HepG2 (cell line): Measurements from ENCODE around the gene ARL8A. TPM values are rescaled to one million over a fixed set of nuclear protein-coding genes. Genes with fewer than 3 reads are reported as not detected.
A peak's percentile ranks its signal among the peaks of the same experiment; 100 is the strongest.

Experiments
- ATAC-seq: fragments of 200-7000 bp; cut with Tn5 transposase; 3 replicates; pipeline ENCODE4 v1.9.1; 2020; ENCODE audit warnings: mild to moderate bottlenecking, moderate library complexity
- BruUV-seq: library from RNA; stranded (reverse); fragments of 400-500 nt; replicated peaks from 2 replicates; lab custom pipeline; 2021; lab: Mats Ljungman, UMichigan
- CTCF ChIA-PET: fragments of 300-600 bp; formaldehyde crosslinking; extraction: SDS; loops from one replicate; lab custom pipeline; 2021; ENCODE audit warnings: low total read pairs, inconsistent platforms, low intra/inter-chr PET ratio; lab: Yijun Ruan, JAX
- POLR2A ChIA-PET: fragments of 350-600 bp; sonication (Branson Sonifier 250); formaldehyde crosslinking; loops from one replicate; lab custom pipeline; 2020; ENCODE audit warnings: antibody characterized with exemption, inconsistent platforms; lab: Yijun Ruan, JAX
- DNase-seq: peaks from one replicate; pipeline ENCODE4 v3.0.0-alpha.2; 2015; ENCODE audit warnings: low spot score
- FAIRE-seq: peaks from 3 replicates; lab custom pipeline; 2011; peaks lifted over from hg19 to GRCh38; lab: Jason Lieb, UNC
- H2AFZ ChIP-seq: one replicate; pipeline ENCODE4 v1.6.1; 2011; ENCODE audit warnings: low read length, inconsistent platforms
- H3K27ac ChIP-seq: fragments of 300-600 bp; 3 replicates; pipeline ENCODE4 v1.8.0; 2011; ENCODE audit warnings: mixed run types, mild to moderate bottlenecking, mixed read lengths, low read length, inconsistent platforms; ENCODE audit not compliant: insufficient read depth; ENCODE audit errors: extremely low read length
- H3K27me3 ChIP-seq, 2 experiments: fragments of 200-600 bp in 1 of 2; 2 replicates in 1 of 2; 3 replicates in 1 of 2; pipeline versions ENCODE4 v1.6.0 to v1.8.0; 2011; ENCODE audit warnings: low read length in 2 of 2, mild to moderate bottlenecking in 2 of 2, moderate library complexity in 2 of 2, inconsistent platforms in 1 of 2; ENCODE audit not compliant: insufficient read depth in 2 of 2, control insufficient read depth in 1 of 2
- H3K36me3 ChIP-seq, 2 experiments: fragments of 200-600 bp in 1 of 2; replicated peaks in 1 of 2; 2 replicates in 1 of 2; 3 replicates in 1 of 2; pipeline versions ENCODE4 v1.5.1 to v1.8.0; 2011; ENCODE audit warnings: low read length in 2 of 2, inconsistent platforms in 1 of 2; ENCODE audit not compliant: insufficient read depth in 2 of 2, control insufficient read depth in 1 of 2
- H3K4me1 ChIP-seq: 2 replicates; pipeline ENCODE4 v1.5.1; 2012; ENCODE audit warnings: low read length, inconsistent platforms; ENCODE audit not compliant: insufficient read depth
- H3K4me2 ChIP-seq: 2 replicates; pipeline ENCODE4 v1.6.0; 2011; ENCODE audit warnings: low read depth, low read length, inconsistent platforms
- H3K4me3 ChIP-seq, 3 experiments: fragments of 200-600 bp in 1 of 3; sonication (generic), shearing (Covaris generic) in 1 of 3; replicated peaks in 1 of 3; 2 replicates each; pipeline ENCODE4 v1.5.1; 2011 to 2016; ENCODE audit warnings: low read length in 3 of 3, inconsistent platforms in 2 of 3, low read depth in 2 of 3, mild to moderate bottlenecking in 2 of 3, control low read depth in 1 of 3, mixed read lengths in 1 of 3; ENCODE audit not compliant: insufficient read depth in 1 of 3
- H3K79me2 ChIP-seq: one replicate; pipeline ENCODE4 v1.6.1; 2011; ENCODE audit warnings: low read length, inconsistent platforms; ENCODE audit not compliant: insufficient read depth
- H3K9ac ChIP-seq: 2 replicates; pipeline ENCODE4 v1.6.0; 2011; ENCODE audit warnings: mild to moderate bottlenecking, low read depth, low read length, inconsistent platforms; ENCODE audit not compliant: insufficient read depth
- H3K9me3 ChIP-seq: 2 replicates; pipeline ENCODE4 v1.5.1; 2012; ENCODE audit warnings: mild to moderate bottlenecking, low read length
- H4K20me1 ChIP-seq: 2 replicates; pipeline ENCODE4 v1.6.0; 2011; ENCODE audit warnings: inconsistent platforms, mild to moderate bottlenecking, low read length, moderate library complexity; ENCODE audit not compliant: insufficient read depth
- HNRNPL ChIP-seq: fragments of 200-400 bp; formaldehyde crosslinking; IDR thresholded peaks from 2 replicates; pipeline ENCODE4 v1.6.1; 2017; ENCODE audit warnings: mild to moderate bottlenecking, low read depth, low read length
- RARA ChIP-seq: IDR thresholded peaks from 2 replicates; pipeline ENCODE4 v1.6.1; 2016; ENCODE audit warnings: missing genetic modification reagents, missing compliant biosample characterization
- RFX1 ChIP-seq: fragments of 450-650 bp; IDR thresholded peaks from 2 replicates; pipeline ENCODE4 v1.6.1; 2017
- WGBS: methylation state at CpG from one replicate; pipeline ENCODE4 v1.1.6; 2017; ENCODE audit warnings: low lambda C conversion rate; 5-methylcytosine and 5-hydroxymethylcytosine counted together
- in situ Hi-C: cut with HindIII; loops from 2 replicates; pipeline ENCODE4 v1.10.0; 2017; ENCODE audit warnings: low pct_unique_long_range_greater_than_20kb; ENCODE audit not compliant: extremely low pct_ligation_motif_present
- intact Hi-C: fragments of 100-400 bp; cut with micrococcal nuclease; formaldehyde crosslinking; loops from one replicate; pipeline ENCODE4 v1.10.0; 2022; ENCODE audit not compliant: unreplicated experiment
- polyA plus RNA-seq, 8 experiments: library from polyadenylated mRNA; depleted of rRNA in 3 of 8; stranded (reverse) in 7 of 8; unstranded in 1 of 8; fragments of >200 nt; fragmentation: Illumina TruSeq in 4 of 8; extraction: Trizol in 4 of 8; gene quantifications; 2 replicates each; pipeline versions ENCODE4 v1.2.1 to v1.2.3, GENCODE V29; 2011 to 2016; ENCODE audit warnings: low read depth in 4 of 8, missing spikeins in 1 of 8, mixed read lengths in 1 of 8; ENCODE audit not compliant: insufficient read depth in 1 of 8
- total RNA-seq, 5 experiments: library from RNA; depleted of rRNA; stranded (reverse); fragments of >200 nt; fragmentation: Illumina TruSeq; extraction: Trizol; gene quantifications; 2 replicates each; pipeline ENCODE4 v1.2.3, GENCODE V29; 2016; ENCODE audit warnings: low read depth in 1 of 5
- TF ChIP-seq, protein P1 (sequence below): sonication (generic); formaldehyde crosslinking; IDR thresholded peaks from 2 replicates; pipeline ENCODE4 v1.8.0; 2023; ENCODE audit warnings: mild to moderate bottlenecking, missing genetic modification reagents
- TF ChIP-seq, protein P2 (sequence below): sonication (generic); formaldehyde crosslinking; IDR thresholded peaks from 2 replicates; pipeline ENCODE4 v1.4.0; 2020; ENCODE audit warnings: mild to moderate bottlenecking, missing genetic modification reagents
- TF ChIP-seq, protein P3 (sequence below): sonication (generic); formaldehyde crosslinking; IDR thresholded peaks from 2 replicates; pipeline ENCODE4 v1.9.0; 2022; ENCODE audit warnings: low read depth, missing genetic modification reagents

ARL8A gene
- total and polyA plus RNA-seq, 2 of the 13 experiments (the other 11 are each of a cell fraction or from before 2014, with no cell fraction given), result 2.7 to 23.4 TPM

DNA sequence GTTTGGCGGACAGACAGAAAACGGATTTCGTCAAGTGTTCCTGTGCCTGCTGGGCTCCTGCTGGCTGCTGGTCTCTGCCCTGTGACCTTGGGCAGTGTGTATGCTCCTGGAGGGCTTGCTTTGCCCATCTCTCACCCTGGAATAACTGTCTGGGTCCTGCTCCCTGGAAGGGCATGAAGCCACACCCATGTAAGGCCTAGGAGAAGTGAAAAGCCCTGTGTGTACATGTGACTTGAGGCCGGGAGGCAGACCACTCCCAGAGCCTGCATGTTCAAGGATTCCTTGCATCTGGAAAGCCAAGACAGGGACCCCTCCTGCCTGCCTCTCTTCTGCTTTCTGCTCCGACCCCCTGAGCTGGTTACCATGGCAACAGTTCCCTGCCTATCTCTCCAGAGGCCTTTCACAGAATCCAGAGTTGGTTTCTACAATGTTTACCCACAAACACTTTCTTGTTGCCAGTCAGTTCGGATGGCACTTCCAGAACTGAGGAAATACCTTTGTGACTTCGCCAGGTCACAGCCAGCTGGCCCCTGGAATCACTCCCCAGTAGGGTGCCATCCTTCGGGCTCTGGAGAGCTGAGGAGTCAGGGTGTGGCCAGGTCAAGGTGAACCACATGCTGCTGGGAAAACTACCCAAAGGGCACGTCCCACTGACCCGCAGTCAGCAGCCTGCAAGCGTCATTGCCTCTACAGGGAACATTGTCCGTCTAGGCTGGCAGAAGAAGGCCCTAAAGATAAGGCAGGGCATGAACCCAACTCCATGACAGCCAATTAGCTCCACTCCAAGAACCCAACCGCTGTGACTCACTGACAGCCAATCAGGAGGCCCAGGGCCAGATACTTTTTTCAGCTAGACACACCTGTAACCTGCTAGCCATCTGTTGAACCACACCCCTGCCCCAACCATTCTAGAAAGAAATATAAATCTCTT lies 36.5 kb downstream of the ARL8A start:
- peaks cover 3 to 5% of the 10 kb centered on the region in 2 experiments; a peak in 2 of 5 replicates for H3K27me3 ChIP-seq
- H3K27ac ChIP-seq, result no peak overlapping the region
- in situ Hi-C loops, result no loop called here
- POLR2A ChIA-PET, result interaction anchor here (2.0 to 4.0 kb wide), 2 partner anchors 22 to 97 kb away, joined by 11 to 22 read pairs; partner anchors contain the start of gene ELF3
- TF ChIP-seq, protein P1, sequence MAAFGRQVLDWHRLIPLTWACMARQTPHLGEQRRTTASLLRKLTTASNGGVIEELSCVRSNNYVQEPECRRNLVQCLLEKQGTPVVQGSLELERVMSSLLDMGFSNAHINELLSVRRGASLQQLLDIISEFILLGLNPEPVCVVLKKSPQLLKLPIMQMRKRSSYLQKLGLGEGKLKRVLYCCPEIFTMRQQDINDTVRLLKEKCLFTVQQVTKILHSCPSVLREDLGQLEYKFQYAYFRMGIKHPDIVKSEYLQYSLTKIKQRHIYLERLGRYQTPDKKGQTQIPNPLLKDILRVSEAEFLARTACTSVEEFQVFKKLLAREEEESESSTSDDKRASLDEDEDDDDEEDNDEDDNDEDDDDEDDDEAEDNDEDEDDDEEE (CRISPR knock-in tag), result no peak
- TF ChIP-seq RARA (CRISPR knock-in tag) (0 out of 2 replicates have a peak, but pooled peaks have one; percentile 12), RFX1 (peak; percentile 56; the same call in 1 of the 2 replicates)
- TF ChIP-seq, all 625 proteins: peak for 2
- ATAC-seq, result peak; percentile 29
- no peak for FAIRE-seq
- Histone ChIP-seq H3K4me3 (no peak overlapping the region), H3K36me3 (no peaks in the 10 kb centered on the region), H3K4me2 (peak overlapping the region; percentile 16; the same call in 1 of the 2 replicates), H3K4me1 (peaks cover 62% of the 10 kb centered on the region), H4K20me1 (no peaks in the 10 kb centered on the region), H3K9me3 (no peaks in the 10 kb centered on the region), H3K9ac (no peak overlapping the region), H2AFZ (no peak overlapping the region), H3K79me2 (no peaks in the 10 kb centered on the region)
- 1% methylated on average over 8 of the region's 13 CpGs for WGBS
- no TSS peak for BruUV-seq
- DNase-seq, result no peak
- CTCF ChIA-PET, result no interaction called here
- intact Hi-C loops, result no loop called here

DNA sequence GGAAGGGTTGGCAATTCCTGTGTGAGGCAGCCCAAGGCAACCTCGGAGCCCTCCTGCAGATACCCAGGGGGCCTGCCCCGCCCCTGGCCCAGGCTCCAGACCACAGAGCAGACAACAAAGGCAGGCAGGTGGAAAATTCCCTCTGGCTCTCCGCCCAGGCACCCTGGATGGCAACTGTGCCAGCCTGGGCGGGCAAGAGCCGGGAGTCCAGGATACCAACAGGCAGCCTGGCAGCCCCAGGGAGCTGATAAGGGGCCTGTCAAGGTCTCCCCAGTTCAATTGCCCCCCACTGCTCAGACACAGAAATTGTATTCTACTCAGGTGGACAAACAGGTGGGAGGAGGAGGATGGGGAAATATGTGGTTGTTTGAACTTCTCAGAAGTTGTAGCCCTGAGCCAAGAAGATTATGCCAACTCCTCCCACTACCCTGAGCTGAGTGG lies 37.2 kb downstream of the ARL8A start:
- H3K27ac ChIP-seq, result no peak overlapping the region
- H3K36me3 ChIP-seq, result no peaks in the 10 kb centered on the region
- intact Hi-C loops, result no loop called here
- ATAC-seq (peak; percentile 12; the same call in 2 of the 3 replicates), DNase-seq (no peak), FAIRE-seq (no peak)
- H3K9me3 ChIP-seq, result no peaks in the 10 kb centered on the region
- H3K4me1 ChIP-seq, result peaks cover 55% of the 10 kb centered on the region
- H4K20me1 ChIP-seq, result no peaks in the 10 kb centered on the region
- no peaks in the 10 kb centered on the region for H3K79me2 ChIP-seq
- POLR2A ChIA-PET, result interaction anchor here (2.0 to 4.0 kb wide), 2 partner anchors 21 to 97 kb away, joined by 11 to 22 read pairs; partner anchors contain the start of gene ELF3
- H3K9ac ChIP-seq, result no peak overlapping the region
- H3K27me3 ChIP-seq, result peaks cover 3 to 5% of the 10 kb centered on the region in 2 experiments; a peak in 2 of 5 replicates
- BruUV-seq, result no TSS peak
- H2AFZ ChIP-seq, result no peak overlapping the region
- H3K4me2 ChIP-seq, result peak overlapping the region; percentile 16; the same call in 1 of the 2 replicates
- 8% methylated on average over 2 of the region's 5 CpGs for WGBS
- CTCF ChIA-PET, result no interaction called here
- in situ Hi-C loops, result no loop called here
- TF ChIP-seq, protein P2, sequence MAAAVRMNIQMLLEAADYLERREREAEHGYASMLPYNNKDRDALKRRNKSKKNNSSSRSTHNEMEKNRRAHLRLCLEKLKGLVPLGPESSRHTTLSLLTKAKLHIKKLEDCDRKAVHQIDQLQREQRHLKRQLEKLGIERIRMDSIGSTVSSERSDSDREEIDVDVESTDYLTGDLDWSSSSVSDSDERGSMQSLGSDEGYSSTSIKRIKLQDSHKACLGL, result no peak
- peak; percentile 89 for TF ChIP-seq HNRNPL
- TF ChIP-seq, protein P3, sequence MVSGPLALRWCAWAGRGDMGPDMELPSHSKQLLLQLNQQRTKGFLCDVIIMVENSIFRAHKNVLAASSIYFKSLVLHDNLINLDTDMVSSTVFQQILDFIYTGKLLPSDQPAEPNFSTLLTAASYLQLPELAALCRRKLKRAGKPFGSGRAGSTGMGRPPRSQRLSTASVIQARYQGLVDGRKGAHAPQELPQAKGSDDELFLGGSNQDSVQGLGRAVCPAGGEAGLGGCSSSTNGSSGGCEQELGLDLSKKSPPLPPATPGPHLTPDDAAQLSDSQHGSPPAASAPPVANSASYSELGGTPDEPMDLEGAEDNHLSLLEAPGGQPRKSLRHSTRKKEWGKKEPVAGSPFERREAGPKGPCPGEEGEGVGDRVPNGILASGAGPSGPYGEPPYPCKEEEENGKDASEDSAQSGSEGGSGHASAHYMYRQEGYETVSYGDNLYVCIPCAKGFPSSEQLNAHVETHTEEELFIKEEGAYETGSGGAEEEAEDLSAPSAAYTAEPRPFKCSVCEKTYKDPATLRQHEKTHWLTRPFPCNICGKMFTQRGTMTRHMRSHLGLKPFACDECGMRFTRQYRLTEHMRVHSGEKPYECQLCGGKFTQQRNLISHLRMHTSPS, result 0 out of 2 replicates have a peak, but pooled peaks have one; percentile 17
- no peak overlapping the region for H3K4me3 ChIP-seq
